GM21515 (cell line): ENCODE results near the gene ATP13A5.
A peak's percentile ranks its signal among the peaks of the same experiment; 100 is the strongest.

Source experiments
- ATAC-seq: cut with Tn5 transposase; IDR thresholded peaks from one replicate; pipeline ENCODE4 v1.9.1; 2021; ENCODE audit not compliant: unreplicated experiment

ATP13A5 gene

GRCh38 chr3:193378706-193379105 is at the start of gene ATP13A5:
TSS of gene ATP13A5 (minus strand) at chr3:193378753. CDS start at chr3:193378725, 28 bp downstream.
- no peak for ATAC-seq

GRCh38 chr3:193418576-193419373 is 40.2 kb upstream of the ATP13A5 start:
- no peak for ATAC-seq

- ATAC-seq, result no peak
Observed at GRCh38 chr3:193416629-193417028, 38.1 kb upstream of the ATP13A5 start.

GRCh38 chr3:193407688-193408087 is 29.1 kb upstream of the ATP13A5 start:
- no peak for ATAC-seq

GRCh38 chr3:193407112-193407511 is 28.6 kb upstream of the ATP13A5 start:
- no peak for ATAC-seq

GRCh38 chr3:193403307-193403706 is 24.8 kb upstream of the ATP13A5 start:
- ATAC-seq, result no peak

GRCh38 chr3:193400304-193400703 is 21.8 kb upstream of the ATP13A5 start:
- ATAC-seq, result no peak

GRCh38 chr3:193396451-193397244 is 18.1 kb upstream of the ATP13A5 start:
- ATAC-seq, result no peak

GRCh38 chr3:193391902-193392301 is 13.3 kb upstream of the ATP13A5 start:
- ATAC-seq, result no peak

- no peak for ATAC-seq
Observed at GRCh38 chr3:193389335-193389734, 10.8 kb upstream of the ATP13A5 start.

GRCh38 chr3:193388361-193388760 is 9.8 kb upstream of the ATP13A5 start:
- no peak for ATAC-seq

GRCh38 chr3:193387596-193387995 is 9.0 kb upstream of the ATP13A5 start:
- ATAC-seq, result no peak

- ATAC-seq, result no peak
Observed at GRCh38 chr3:193377591-193377990, 962 bp downstream of the ATP13A5 start.

- ATAC-seq, result no peak
Observed at GRCh38 chr3:193375614-193376013, 2.9 kb downstream of the ATP13A5 start.

GRCh38 chr3:193372783-193373182 is 5.8 kb downstream of the ATP13A5 start:
- no peak for ATAC-seq

- ATAC-seq, result no peak
Observed at GRCh38 chr3:193367868-193368267, 10.7 kb downstream of the ATP13A5 start.

GRCh38 chr3:193357291-193357690 is 21.3 kb downstream of the ATP13A5 start:
- ATAC-seq, result no peak

GRCh38 chr3:193354423-193354822 is 24.1 kb downstream of the ATP13A5 start:
- no peak for ATAC-seq

- ATAC-seq, result no peak
Observed at GRCh38 chr3:193350744-193351143, 27.8 kb downstream of the ATP13A5 start.

GRCh38 chr3:193348686-193349085 is 29.9 kb downstream of the ATP13A5 start:
- ATAC-seq, result no peak

- ATAC-seq, result peak; percentile 67
Observed at GRCh38 chr3:193347521-193348501, 30.7 kb downstream of the ATP13A5 start.
